ENCODE data around the gene SERGEF. TPM values are rescaled to one million over a fixed set of nuclear protein-coding genes. Genes with fewer than 3 reads are reported as not detected.

SERGEF gene
- total RNA-seq, 2 donors from 2014 or later: 26.7 to 42.1 TPM

DNA sequence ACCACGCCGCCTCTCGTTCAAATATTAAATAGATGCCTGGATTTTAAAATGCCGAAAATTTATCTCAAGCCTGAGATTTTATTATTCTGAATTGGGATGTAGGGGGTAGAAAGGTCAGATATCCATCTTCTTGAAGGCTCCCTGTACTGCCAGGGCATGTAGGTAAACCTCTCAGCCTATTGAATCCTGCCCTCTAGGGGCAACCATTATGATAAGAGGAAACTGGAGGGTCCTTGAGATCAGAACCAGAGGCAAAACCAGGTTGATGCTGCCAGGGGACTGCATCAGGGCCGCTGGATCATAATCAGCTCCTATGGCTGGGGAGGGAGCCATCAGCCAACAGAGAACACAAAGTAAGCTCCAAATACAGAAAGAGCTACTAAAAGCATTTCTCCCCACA lies 185.8 kb downstream of the SERGEF start:
- peak; percentile 54 for DNase-seq
- Histone ChIP-seq H3K4me3 (ENCODE audit: low read length) (no peak overlapping the region), H3K9me3 (ENCODE audit: control insufficient read depth, low read length) (no peaks in the 10 kb centered on the region), H3K27me3 (ENCODE audit: control insufficient read depth, insufficient read depth, low read length, poor library complexity, severe bottlenecking) (no peaks in the 10 kb centered on the region), H3K9ac (ENCODE audit: extremely low read depth, low read length, poor library complexity, severe bottlenecking) (no peak overlapping the region), H3K4me1 (ENCODE audit: control insufficient read depth, insufficient read depth, low read length) (peaks cover 3% of the 10 kb centered on the region), H3K36me3 (ENCODE audit: control insufficient read depth, insufficient read depth, low read length) (no peaks in the 10 kb centered on the region), H3K27ac (ENCODE audit: low read depth, low read length) (no peak overlapping the region)
- H3K4me1 Mint-ChIP-seq: peaks cover 3% of the 10 kb centered on the region
- no peaks in the 10 kb centered on the region for H3K9me3 Mint-ChIP-seq
- TF ChIP-seq CTCF (conservative IDR thresholded peaks at IDR 0.05): peak; percentile 69
- no peaks in the 10 kb centered on the region for H3K27me3 Mint-ChIP-seq (ENCODE audit: insufficient read depth)
- 88 to 95% methylated on average over 4 to 5 of the region's 5 CpGs for WGBS, 2 experiments (ENCODE audit: insufficient coverage in 1 of 2, insufficient read length in 1 of 2)
- H3K36me3 Mint-ChIP-seq (ENCODE audit: low read depth): no peaks in the 10 kb centered on the region
- no peak overlapping the region for H3K4me3 Mint-ChIP-seq
- no peak overlapping the region for H3K27ac Mint-ChIP-seq

GRCh38 chr11:17822401-17822781 lies 190.5 kb downstream of the SERGEF start:
- H3K4me3 Mint-ChIP-seq: no peak overlapping the region

DNA sequence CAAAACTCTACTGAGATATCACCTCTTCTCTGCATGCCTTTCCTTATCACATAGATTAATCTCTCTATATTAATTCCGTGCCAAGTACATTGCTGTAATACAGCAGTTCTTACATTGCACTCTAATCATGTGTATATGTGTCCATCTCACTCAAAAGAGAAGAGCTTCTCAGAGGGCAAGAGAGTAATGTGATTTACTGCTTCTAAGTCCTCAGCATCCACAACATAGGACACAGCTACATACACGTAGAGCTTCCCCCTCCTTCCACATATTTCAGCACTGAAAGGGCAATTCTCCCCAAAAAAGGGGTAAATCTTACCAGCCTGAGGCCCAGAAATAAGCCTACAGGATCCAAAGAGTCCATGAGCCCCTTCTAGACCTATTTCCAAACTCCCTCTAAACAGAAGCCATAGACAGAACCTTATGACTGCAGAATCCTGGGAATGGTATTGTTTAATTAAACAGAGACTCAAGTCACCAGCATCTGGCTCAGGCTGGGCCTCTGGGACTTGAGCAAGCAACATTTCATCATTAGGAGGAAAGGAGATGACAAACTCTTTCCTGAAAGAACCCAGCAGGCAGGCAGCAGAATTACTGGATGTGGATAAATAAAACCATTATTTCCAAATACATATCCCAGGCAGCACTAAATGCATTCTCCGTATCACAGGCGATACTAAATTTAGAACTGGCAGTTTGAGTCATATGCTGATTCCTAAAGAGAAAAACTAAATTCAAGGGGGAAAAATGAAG lies 191.0 kb downstream of the SERGEF start:
- H3K9me3 Mint-ChIP-seq: no peaks in the 10 kb centered on the region
- H3K27ac Mint-ChIP-seq: no peak overlapping the region
- TF ChIP-seq CTCF (conservative IDR thresholded peaks at IDR 0.05): no peak

More at GRCh38 chr11:17822401-17822781, 190.5 kb downstream of the SERGEF start:
- Mint-ChIP-seq H3K9me3 (no peaks in the 10 kb centered on the region), H3K27ac (no peak overlapping the region), H3K27me3 (ENCODE audit: insufficient read depth) (no peaks in the 10 kb centered on the region), H3K36me3 (ENCODE audit: low read depth) (no peaks in the 10 kb centered on the region), H3K4me1 (peaks cover 4% of the 10 kb centered on the region)
- TF ChIP-seq CTCF (conservative IDR thresholded peaks at IDR 0.05): no peak
- Histone ChIP-seq H3K9me3 (ENCODE audit: control insufficient read depth, low read length) (no peaks in the 10 kb centered on the region), H3K4me3 (ENCODE audit: low read length) (no peak overlapping the region), H3K4me1 (ENCODE audit: control insufficient read depth, insufficient read depth, low read length) (peaks cover 3% of the 10 kb centered on the region), H3K9ac (ENCODE audit: extremely low read depth, low read length, poor library complexity, severe bottlenecking) (no peak overlapping the region), H3K27ac (ENCODE audit: low read depth, low read length) (no peak overlapping the region), H3K36me3 (ENCODE audit: control insufficient read depth, insufficient read depth, low read length) (no peaks in the 10 kb centered on the region), H3K27me3 (ENCODE audit: control insufficient read depth, insufficient read depth, low read length, poor library complexity, severe bottlenecking) (no peaks in the 10 kb centered on the region)
- peak; percentile 67 for DNase-seq
- 73% methylated on average over 4 to 5 of the region's 5 CpGs for WGBS, 2 experiments (ENCODE audit: insufficient coverage in 1 of 2, insufficient read length in 1 of 2)

More for the DNA sequence above, 191.0 kb downstream of the SERGEF start:
- H3K4me1 Mint-ChIP-seq: peaks cover 4% of the 10 kb centered on the region
- no peaks in the 10 kb centered on the region for H3K27me3 Mint-ChIP-seq (ENCODE audit: insufficient read depth)
- no peak overlapping the region for H3K27ac ChIP-seq (ENCODE audit: low read depth, low read length)
- H3K4me1 ChIP-seq (ENCODE audit: control insufficient read depth, insufficient read depth, low read length): peaks cover 3% of the 10 kb centered on the region
- no peak overlapping the region for H3K4me3 ChIP-seq (ENCODE audit: low read length)
- no peaks in the 10 kb centered on the region for H3K36me3 Mint-ChIP-seq (ENCODE audit: low read depth)
- no peaks in the 10 kb centered on the region for H3K36me3 ChIP-seq (ENCODE audit: control insufficient read depth, insufficient read depth, low read length)
- no peak overlapping the region for H3K9ac ChIP-seq (ENCODE audit: extremely low read depth, low read length, poor library complexity, severe bottlenecking)
- no peak overlapping the region for H3K4me3 Mint-ChIP-seq
- 97 to 100% methylated on average over 2 to 4 of the region's 4 CpGs for WGBS, 2 experiments (ENCODE audit: insufficient coverage in 1 of 2, insufficient read length in 1 of 2)
- no peak for DNase-seq
- H3K9me3 ChIP-seq (ENCODE audit: control insufficient read depth, low read length): no peaks in the 10 kb centered on the region
- H3K27me3 ChIP-seq (ENCODE audit: control insufficient read depth, insufficient read depth, low read length, poor library complexity, severe bottlenecking): no peaks in the 10 kb centered on the region
